Neural cell (in vitro differentiated cells): ENCODE results near the gene RNF215. TPM values are rescaled to one million over a fixed set of nuclear protein-coding genes. Genes with fewer than 3 reads are reported as not detected.

Experiments used
- H2AFZ ChIP-seq: fragments of 200-600, 300-800 bp; sonication (generic), shearing (Covaris generic); 2 replicates; pipeline ENCODE4 v1.6.0; 2014; ENCODE audit warnings: low read depth, mild to moderate bottlenecking, antibody characterized with exemption, low read length, moderate library complexity
- H3F3A ChIP-seq: fragments of 200-600 bp; shearing (Covaris generic); 2 replicates; pipeline ENCODE4 v1.6.1; 2016; ENCODE audit warnings: mild to moderate bottlenecking, moderate library complexity, mixed read lengths, antibody characterized with exemption, low read length; ENCODE audit not compliant: insufficient read depth, poor library complexity, severe bottlenecking
- H3K27ac ChIP-seq: fragments of 200-600, 300-800 bp; sonication (generic), shearing (Covaris generic); 2 replicates; pipeline ENCODE4 v1.5.1; 2014; ENCODE audit warnings: mild to moderate bottlenecking, low read length, moderate library complexity
- H3K27me3 ChIP-seq: fragments of 300-800, 200-600 bp; sonication (generic), shearing (Covaris generic); 2 replicates; pipeline ENCODE4 v1.6.0; 2014; ENCODE audit warnings: mild to moderate bottlenecking, low read depth, low read length, moderate library complexity; ENCODE audit not compliant: insufficient read depth
- H3K36me3 ChIP-seq: fragments of 300-800, 200-600 bp; sonication (generic), shearing (Covaris generic); 2 replicates; pipeline ENCODE4 v1.5.1; 2014; ENCODE audit warnings: mild to moderate bottlenecking, antibody characterized with exemption, low read length, moderate library complexity; ENCODE audit not compliant: insufficient read depth
- H3K4me2 ChIP-seq: fragments of 300-800, 200-600 bp; sonication (generic), shearing (Covaris generic); 2 replicates; pipeline ENCODE4 v1.6.0; 2014; ENCODE audit warnings: mild to moderate bottlenecking, low read length
- H3K4me3 ChIP-seq: fragments of 300-800, 200-600 bp; sonication (generic), shearing (Covaris generic); 2 replicates; pipeline ENCODE4 v1.5.1; 2014; ENCODE audit warnings: mild to moderate bottlenecking, low read length, moderate library complexity
- H3K79me2 ChIP-seq: fragments of 200-600 bp; shearing (Covaris generic); replicated peaks from 2 replicates; pipeline ENCODE4 v1.6.0; 2014; ENCODE audit warnings: mild to moderate bottlenecking, low read length, moderate library complexity; ENCODE audit not compliant: insufficient read depth
- H3K9ac ChIP-seq: fragments of 300-800, 200-600 bp; sonication (generic), shearing (Covaris generic); 2 replicates; pipeline ENCODE4 v1.6.1; 2016; ENCODE audit warnings: mild to moderate bottlenecking, low read length, mixed read lengths
- H3K9me2 ChIP-seq: fragments of 200-600 bp; shearing (Covaris generic); 2 replicates; pipeline ENCODE4 v1.6.1; 2016; ENCODE audit warnings: mild to moderate bottlenecking, low read length, mixed read lengths; ENCODE audit not compliant: insufficient read depth
- H3K9me3 ChIP-seq: fragments of 200-600, 300-800 bp; sonication (generic), shearing (Covaris generic); 2 replicates; pipeline ENCODE4 v1.6.1; 2016; ENCODE audit warnings: mild to moderate bottlenecking, mixed run types, low read length, moderate library complexity, mixed read lengths
- H4K20me1 ChIP-seq: fragments of 200-600 bp; shearing (Covaris generic); 2 replicates; pipeline ENCODE4 v1.6.1; 2016; ENCODE audit warnings: mild to moderate bottlenecking, mixed run types; ENCODE audit not compliant: insufficient read depth
- EP300 ChIP-seq: fragments of 450-650 bp; conservative IDR thresholded peaks from 2 replicates; pipeline ENCODE4 v1.6.1; 2014; ENCODE audit warnings: antibody characterized with exemption, mild to moderate bottlenecking, moderate library complexity; ENCODE audit not compliant: poor library complexity, severe bottlenecking
- EZH2 ChIP-seq: fragments of 200-600, 300-800 bp; shearing (Covaris generic), sonication (generic); IDR thresholded peaks from 2 replicates; pipeline ENCODE4 v1.6.1; 2014; ENCODE audit warnings: antibody characterized with exemption, low read length, borderline replicate concordance, mild to moderate bottlenecking; ENCODE audit not compliant: insufficient read depth, poor library complexity, severe bottlenecking
- MXI1 ChIP-seq: fragments of 450-650 bp; conservative IDR thresholded peaks from 2 replicates; pipeline ENCODE4 v1.6.1; 2014; ENCODE audit warnings: antibody characterized with exemption, mild to moderate bottlenecking; ENCODE audit not compliant: poor library complexity, severe bottlenecking
- POLR2AphosphoS5 ChIP-seq: IDR thresholded peaks from 2 replicates; pipeline ENCODE4 v1.6.1; 2012
- RAD21 ChIP-seq: fragments of 450-650 bp; conservative IDR thresholded peaks from 2 replicates; pipeline ENCODE4 v1.6.1; 2014; ENCODE audit warnings: antibody characterized with exemption, mild to moderate bottlenecking, moderate library complexity
- SMC3 ChIP-seq: fragments of 450-650 bp; conservative IDR thresholded peaks from 2 replicates; pipeline ENCODE4 v1.6.1; 2014; ENCODE audit warnings: antibody characterized with exemption, mild to moderate bottlenecking, moderate library complexity; ENCODE audit not compliant: poor library complexity
- TAF1 ChIP-seq: IDR thresholded peaks from 2 replicates; pipeline ENCODE4 v1.6.1; 2012; ENCODE audit warnings: low read depth
- polyA plus RNA-seq: library from polyadenylated mRNA; depleted of rRNA; stranded (reverse); fragments of >200 nt; gene quantifications from 2 replicates; pipeline ENCODE4 v1.2.3, GENCODE V29; 2014
- TF ChIP-seq, protein P1 (sequence below): IDR thresholded peaks from 2 replicates; pipeline ENCODE4 v1.6.1; 2012; ENCODE audit warnings: borderline replicate concordance
- TF ChIP-seq, protein P2 (sequence below): fragments of 450-650 bp; IDR thresholded peaks from 2 replicates; pipeline ENCODE4 v1.5.1; 2014; ENCODE audit warnings: antibody characterized with exemption, mild to moderate bottlenecking, moderate library complexity; ENCODE audit not compliant: poor library complexity, severe bottlenecking

RNF215 gene
- polyA plus RNA-seq, 1 donor from 2014 or later, result 28.3 TPM

DNA sequence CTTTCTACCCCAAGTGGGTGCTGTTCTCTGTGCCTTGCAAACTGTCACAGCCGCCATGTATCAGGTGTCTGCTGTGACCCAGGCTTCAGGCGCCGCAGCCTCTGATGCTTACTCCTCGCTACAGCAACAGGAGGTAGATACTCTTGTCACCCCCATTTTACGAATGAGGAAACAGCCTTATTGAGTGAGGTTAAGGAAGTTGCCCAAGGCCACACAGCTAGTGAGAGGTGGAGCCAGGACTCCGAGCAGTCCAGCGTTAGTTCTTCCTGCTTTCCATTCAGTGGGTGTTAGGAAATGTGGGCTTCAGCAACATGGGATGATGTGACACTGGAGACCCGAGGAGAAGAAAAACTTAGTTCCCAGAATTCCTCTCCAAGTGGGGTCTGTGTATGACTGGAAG lies 14.3 kb downstream of the RNF215 start:
- no peaks in the 10 kb centered on the region for H3F3A ChIP-seq
- H3K27me3 ChIP-seq, result no peaks in the 10 kb centered on the region
- H3K4me2 ChIP-seq, result no peak overlapping the region
- H3K9me2 ChIP-seq, result no peaks in the 10 kb centered on the region
- no peaks in the 10 kb centered on the region for H3K9me3 ChIP-seq
- no peaks in the 10 kb centered on the region for H4K20me1 ChIP-seq
- no peak overlapping the region for H2AFZ ChIP-seq
- no peak overlapping the region for H3K27ac ChIP-seq
- H3K36me3 ChIP-seq, result no peaks in the 10 kb centered on the region
- H3K4me3 ChIP-seq, result no peak overlapping the region
- no peak overlapping the region for H3K9ac ChIP-seq
- TF ChIP-seq EZH2 (no peak), POLR2AphosphoS5 (no peak)
- TF ChIP-seq, protein P1, sequence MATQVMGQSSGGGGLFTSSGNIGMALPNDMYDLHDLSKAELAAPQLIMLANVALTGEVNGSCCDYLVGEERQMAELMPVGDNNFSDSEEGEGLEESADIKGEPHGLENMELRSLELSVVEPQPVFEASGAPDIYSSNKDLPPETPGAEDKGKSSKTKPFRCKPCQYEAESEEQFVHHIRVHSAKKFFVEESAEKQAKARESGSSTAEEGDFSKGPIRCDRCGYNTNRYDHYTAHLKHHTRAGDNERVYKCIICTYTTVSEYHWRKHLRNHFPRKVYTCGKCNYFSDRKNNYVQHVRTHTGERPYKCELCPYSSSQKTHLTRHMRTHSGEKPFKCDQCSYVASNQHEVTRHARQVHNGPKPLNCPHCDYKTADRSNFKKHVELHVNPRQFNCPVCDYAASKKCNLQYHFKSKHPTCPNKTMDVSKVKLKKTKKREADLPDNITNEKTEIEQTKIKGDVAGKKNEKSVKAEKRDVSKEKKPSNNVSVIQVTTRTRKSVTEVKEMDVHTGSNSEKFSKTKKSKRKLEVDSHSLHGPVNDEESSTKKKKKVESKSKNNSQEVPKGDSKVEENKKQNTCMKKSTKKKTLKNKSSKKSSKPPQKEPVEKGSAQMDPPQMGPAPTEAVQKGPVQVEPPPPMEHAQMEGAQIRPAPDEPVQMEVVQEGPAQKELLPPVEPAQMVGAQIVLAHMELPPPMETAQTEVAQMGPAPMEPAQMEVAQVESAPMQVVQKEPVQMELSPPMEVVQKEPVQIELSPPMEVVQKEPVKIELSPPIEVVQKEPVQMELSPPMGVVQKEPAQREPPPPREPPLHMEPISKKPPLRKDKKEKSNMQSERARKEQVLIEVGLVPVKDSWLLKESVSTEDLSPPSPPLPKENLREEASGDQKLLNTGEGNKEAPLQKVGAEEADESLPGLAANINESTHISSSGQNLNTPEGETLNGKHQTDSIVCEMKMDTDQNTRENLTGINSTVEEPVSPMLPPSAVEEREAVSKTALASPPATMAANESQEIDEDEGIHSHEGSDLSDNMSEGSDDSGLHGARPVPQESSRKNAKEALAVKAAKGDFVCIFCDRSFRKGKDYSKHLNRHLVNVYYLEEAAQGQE, result no peak
- no peaks in the 10 kb centered on the region for H3K79me2 ChIP-seq

DNA sequence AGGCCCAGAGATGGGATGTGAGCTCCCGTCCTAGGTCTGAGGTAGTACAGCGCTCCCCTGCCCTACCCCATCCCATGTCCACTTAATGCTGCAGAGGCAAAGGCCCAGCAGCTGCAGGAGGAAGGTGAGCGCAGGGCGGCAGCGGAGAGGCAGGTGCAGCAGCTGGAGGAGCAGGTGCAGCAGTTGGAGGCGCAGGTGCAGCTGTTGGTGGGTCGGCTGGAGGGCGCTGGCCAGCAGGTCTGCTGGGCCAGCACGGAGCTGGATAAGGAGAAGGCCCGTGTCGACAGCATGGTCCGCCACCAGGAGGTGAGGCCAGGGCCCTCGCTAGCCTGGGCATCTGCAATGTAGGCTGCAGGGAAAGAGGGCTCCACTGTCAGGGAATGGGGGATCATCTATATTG lies 15.2 kb downstream of the RNF215 start:
- Histone ChIP-seq H3K79me2 (no peaks in the 10 kb centered on the region), H3K4me3 (no peak overlapping the region), H2AFZ (no peak overlapping the region), H3K36me3 (no peaks in the 10 kb centered on the region), H3K27ac (no peak overlapping the region), H3K4me2 (no peak overlapping the region), H3K9ac (no peak overlapping the region), H3F3A (no peaks in the 10 kb centered on the region), H3K27me3 (no peaks in the 10 kb centered on the region), H3K9me2 (no peaks in the 10 kb centered on the region), H3K9me3 (no peaks in the 10 kb centered on the region), H4K20me1 (no peaks in the 10 kb centered on the region)
- TF ChIP-seq, protein P2, sequence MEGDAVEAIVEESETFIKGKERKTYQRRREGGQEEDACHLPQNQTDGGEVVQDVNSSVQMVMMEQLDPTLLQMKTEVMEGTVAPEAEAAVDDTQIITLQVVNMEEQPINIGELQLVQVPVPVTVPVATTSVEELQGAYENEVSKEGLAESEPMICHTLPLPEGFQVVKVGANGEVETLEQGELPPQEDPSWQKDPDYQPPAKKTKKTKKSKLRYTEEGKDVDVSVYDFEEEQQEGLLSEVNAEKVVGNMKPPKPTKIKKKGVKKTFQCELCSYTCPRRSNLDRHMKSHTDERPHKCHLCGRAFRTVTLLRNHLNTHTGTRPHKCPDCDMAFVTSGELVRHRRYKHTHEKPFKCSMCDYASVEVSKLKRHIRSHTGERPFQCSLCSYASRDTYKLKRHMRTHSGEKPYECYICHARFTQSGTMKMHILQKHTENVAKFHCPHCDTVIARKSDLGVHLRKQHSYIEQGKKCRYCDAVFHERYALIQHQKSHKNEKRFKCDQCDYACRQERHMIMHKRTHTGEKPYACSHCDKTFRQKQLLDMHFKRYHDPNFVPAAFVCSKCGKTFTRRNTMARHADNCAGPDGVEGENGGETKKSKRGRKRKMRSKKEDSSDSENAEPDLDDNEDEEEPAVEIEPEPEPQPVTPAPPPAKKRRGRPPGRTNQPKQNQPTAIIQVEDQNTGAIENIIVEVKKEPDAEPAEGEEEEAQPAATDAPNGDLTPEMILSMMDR, result no peak
- TF ChIP-seq POLR2AphosphoS5 (no peak), MXI1 (no peak), EZH2 (no peak), EP300 (no peak), RAD21 (no peak), TAF1 (no peak), SMC3 (no peak)
- TF ChIP-seq, protein P1, result no peak
